ENCODE data around the gene TCAP. TPM values are rescaled to one million over a fixed set of nuclear protein-coding genes. Genes with fewer than 3 reads are reported as not detected.

TCAP gene
- total RNA-seq, 6 experiments from 2014 or later: 0.09 to 0.51 (median 0.14) TPM

- Mint-ChIP-seq H3K36me3 (ENCODE audit: low read depth) (no peaks in the 10 kb centered on the region), H3K4me1 (ENCODE audit: low read depth) (peaks cover 9% of the 10 kb centered on the region; the same call in 1 of the 2 replicates), H3K4me3 (no peak overlapping the region), H3K9me3 (no peaks in the 10 kb centered on the region), H3K27me3 (ENCODE audit: insufficient read depth) (peaks cover 14% of the 10 kb centered on the region), H3K27ac (no peak overlapping the region)
- DNase-seq: no peak
- TF ChIP-seq CTCF (IDR thresholded peaks at IDR 0.05): no peak
Observed at GRCh38 chr17:39676198-39676819, 11.2 kb downstream of the TCAP start.

GRCh38 chr17:39677072-39677471 is 11.9 kb downstream of the TCAP start:
- no peak for TF ChIP-seq CTCF (IDR thresholded peaks at IDR 0.05)
- Mint-ChIP-seq H3K27ac (no peak overlapping the region), H3K36me3 (ENCODE audit: low read depth) (no peaks in the 10 kb centered on the region), H3K27me3 (ENCODE audit: insufficient read depth) (peaks cover 9% of the 10 kb centered on the region), H3K4me3 (no peak overlapping the region), H3K9me3 (no peaks in the 10 kb centered on the region), H3K4me1 (ENCODE audit: low read depth) (peaks cover 9% of the 10 kb centered on the region; the same call in 1 of the 2 replicates)
- DNase-seq: no peak

GRCh38 chr17:39677542-39678339 is 12.6 kb downstream of the TCAP start:
- DNase-seq: no peak
- Mint-ChIP-seq H3K27ac (no peak overlapping the region), H3K4me1 (ENCODE audit: low read depth) (peaks cover 9% of the 10 kb centered on the region; the same call in 1 of the 2 replicates), H3K36me3 (ENCODE audit: low read depth) (no peaks in the 10 kb centered on the region), H3K27me3 (ENCODE audit: insufficient read depth) (peaks cover 4% of the 10 kb centered on the region), H3K4me3 (no peak overlapping the region), H3K9me3 (no peaks in the 10 kb centered on the region)
- no peak for TF ChIP-seq CTCF (IDR thresholded peaks at IDR 0.05)

GRCh38 chr17:39678340-39679116 is 13.4 kb downstream of the TCAP start:
- Mint-ChIP-seq H3K4me1 (ENCODE audit: low read depth) (peaks cover 9% of the 10 kb centered on the region; the same call in 1 of the 2 replicates), H3K27ac (no peak overlapping the region), H3K4me3 (no peak overlapping the region), H3K27me3 (ENCODE audit: insufficient read depth) (no peaks in the 10 kb centered on the region), H3K9me3 (no peaks in the 10 kb centered on the region), H3K36me3 (ENCODE audit: low read depth) (no peaks in the 10 kb centered on the region)
- TF ChIP-seq CTCF (IDR thresholded peaks at IDR 0.05): no peak; the same call in 1 of the 2 replicates
- no peak for DNase-seq

GRCh38 chr17:39679521-39680192 is 14.5 kb downstream of the TCAP start:
- no peaks in the 10 kb centered on the region for H3K27me3 Mint-ChIP-seq (ENCODE audit: insufficient read depth)
- TF ChIP-seq CTCF (IDR thresholded peaks at IDR 0.05): no peak
- H3K9me3 Mint-ChIP-seq: no peaks in the 10 kb centered on the region
- H3K36me3 Mint-ChIP-seq (ENCODE audit: low read depth): peaks cover 4% of the 10 kb centered on the region; the same call in 1 of the 2 replicates
- DNase-seq: no peak
- no peak overlapping the region for H3K4me3 Mint-ChIP-seq
- peaks cover 9% of the 10 kb centered on the region; the same call in 1 of the 2 replicates for H3K4me1 Mint-ChIP-seq (ENCODE audit: low read depth)
- no peak overlapping the region; the same call in 1 of the 2 replicates for H3K27ac Mint-ChIP-seq
